ENCODE results near the gene RHO. TPM values are rescaled to one million over a fixed set of nuclear protein-coding genes. Genes with fewer than 3 reads are reported as not detected.

Gene RHO
- total RNA-seq, 1 donor from 2014 or later: not detected

GRCh38 chr3:129559565-129560079 is 31.2 kb downstream of the RHO start:
- no peak for DNase-seq (ENCODE audit: low spot score)

- peak; percentile 84 for DNase-seq (ENCODE audit: low spot score)
Observed at GRCh38 chr3:129560269-129560787, 31.9 kb downstream of the RHO start.

- DNase-seq (ENCODE audit: low spot score): peak; percentile 96
Observed at GRCh38 chr3:129560911-129561594, 32.6 kb downstream of the RHO start.

- DNase-seq (ENCODE audit: low spot score): no peak
Observed at GRCh38 chr3:129561619-129562248, 33.3 kb downstream of the RHO start.

- DNase-seq (ENCODE audit: low spot score): no peak
Observed at GRCh38 chr3:129562803-129563202, 34.4 kb downstream of the RHO start.

GRCh38 chr3:129563332-129563731 is 34.9 kb downstream of the RHO start:
- DNase-seq (ENCODE audit: low spot score): no peak

- DNase-seq (ENCODE audit: low spot score): no peak
Observed at GRCh38 chr3:129563850-129564535, 35.6 kb downstream of the RHO start.

- no peak for DNase-seq (ENCODE audit: low spot score)
Observed at GRCh38 chr3:129564981-129565644, 36.7 kb downstream of the RHO start.

- DNase-seq (ENCODE audit: low spot score): no peak
Observed at GRCh38 chr3:129565902-129566301, 37.5 kb downstream of the RHO start.

- no peak for DNase-seq (ENCODE audit: low spot score)
Observed at GRCh38 chr3:129567176-129567705, 38.8 kb downstream of the RHO start.

GRCh38 chr3:129567939-129568338 is 39.5 kb downstream of the RHO start:
- DNase-seq (ENCODE audit: low spot score): no peak

GRCh38 chr3:129569856-129570255 is 41.4 kb downstream of the RHO start:
- DNase-seq (ENCODE audit: low spot score): no peak

- DNase-seq (ENCODE audit: low spot score): no peak
Observed at GRCh38 chr3:129571605-129572547, 43.4 kb downstream of the RHO start.

GRCh38 chr3:129572603-129573002 is 44.2 kb downstream of the RHO start:
- no peak for DNase-seq (ENCODE audit: low spot score)

GRCh38 chr3:129573493-129573892 is 45.1 kb downstream of the RHO start:
- DNase-seq (ENCODE audit: low spot score): no peak

GRCh38 chr3:129574206-129574605 is 45.8 kb downstream of the RHO start:
- no peak for DNase-seq (ENCODE audit: low spot score)

- DNase-seq (ENCODE audit: low spot score): no peak
Observed at GRCh38 chr3:129575233-129575996, 47.0 kb downstream of the RHO start.

GRCh38 chr3:129575997-129576384 is 47.6 kb downstream of the RHO start:
- no peak for DNase-seq (ENCODE audit: low spot score)

- peak; percentile 35 for DNase-seq (ENCODE audit: low spot score)
Observed at GRCh38 chr3:129576514-129577352, 48.3 kb downstream of the RHO start.
